HCT116 (cell line): ENCODE data around the gene PHF10. TPM values are rescaled to one million over a fixed set of nuclear protein-coding genes. Genes with fewer than 3 reads are reported as not detected.

Experiments used
- ATAC-seq: fragments of 200-7000 bp; cut with Tn5 transposase; 2 replicates; pipeline ENCODE4 v1.9.1; 2020; ENCODE audit warnings: mild to moderate bottlenecking, moderate library complexity
- BruUV-seq: library from RNA; stranded (reverse); fragments of 400-500 nt; replicated peaks from 2 replicates; lab custom pipeline; 2021; lab: Mats Ljungman, UMichigan
- CTCF ChIA-PET: fragments of 300-600 bp; sonication (Branson Sonifier 250); formaldehyde crosslinking; loops from one replicate; lab custom pipeline; 2021; ENCODE audit warnings: antibody characterized with exemption; lab: Charles Lee
- POLR2A ChIA-PET: fragments of 300-600, 350-600 bp; sonication (Branson Sonifier 250); formaldehyde crosslinking; loops from one replicate; lab custom pipeline; 2021; ENCODE audit warnings: antibody characterized with exemption; lab: Charles Lee
- RAD21 ChIA-PET, 2 experiments: fragments of 300-600 bp; sonication (Branson Sonifier 250); formaldehyde crosslinking; loops; one replicate each; lab custom pipeline; 2023; ENCODE audit warnings: low total read pairs in 2 of 2; ENCODE audit not compliant: uncharacterized antibody in 2 of 2, unreplicated experiment in 2 of 2, low non-redundant PET in 1 of 2; lab: Charles Lee
- DNase-seq: peaks from one replicate; pipeline ENCODE4 v3.0.0-alpha.2; 2010; ENCODE audit warnings: low read depth, low spot score
- H2AFZ ChIP-seq: fragments of 200-600 bp; shearing (Covaris generic), sonication (generic); 2 replicates; pipeline ENCODE4 v1.6.1; 2017; ENCODE audit warnings: low read depth, mixed run types, mixed read lengths, antibody characterized with exemption, low read length; ENCODE audit not compliant: poor library complexity, severe bottlenecking
- H3K27ac ChIP-seq: 2 replicates; pipeline ENCODE4 v1.5.1; 2012; ENCODE audit warnings: low read depth, low read length
- H3K27me3 ChIP-seq: fragments of 200-600 bp; sonication (generic); 2 replicates; pipeline ENCODE4 v1.6.1; 2016; ENCODE audit warnings: mixed run types, low read length, mixed read lengths; ENCODE audit not compliant: insufficient read depth
- H3K36me3 ChIP-seq, 2 experiments: fragments of 200-500 bp in 1 of 2; fragments of 200-600 bp in 1 of 2; sonication (Bioruptor generic) in 1 of 2; sonication (generic) in 1 of 2; 2 replicates each; pipeline versions ENCODE4 v1.5.1 to v1.6.1; 2014 to 2016; ENCODE audit warnings: low read length in 2 of 2, inconsistent platforms in 1 of 2, mixed read lengths in 1 of 2, mixed run types in 1 of 2; ENCODE audit not compliant: insufficient read depth in 2 of 2, control insufficient read depth in 1 of 2
- H3K4me1 ChIP-seq, 2 experiments: fragments of 200-600 bp in 1 of 2; sonication (generic) in 1 of 2; 2 replicates each; pipeline versions ENCODE4 v1.5.1 to v1.6.1; 2012 to 2017; ENCODE audit warnings: low read length in 2 of 2, inconsistent platforms in 1 of 2, mild to moderate bottlenecking in 1 of 2, mixed read lengths in 1 of 2, mixed run types in 1 of 2, moderate library complexity in 1 of 2; ENCODE audit not compliant: insufficient read depth in 2 of 2, control insufficient read depth in 1 of 2
- H3K4me2 ChIP-seq: fragments of 200-600 bp; sonication (generic); 2 replicates; pipeline ENCODE4 v1.6.1; 2017; ENCODE audit warnings: mixed run types, low read length, mixed read lengths
- H3K4me3 ChIP-seq, 2 experiments: fragments of 200-600 bp in 1 of 2; sonication (generic) in 1 of 2; replicated peaks in 1 of 2; 2 replicates each; pipeline ENCODE4 v1.5.1; 2011 to 2016; ENCODE audit warnings: low read length in 2 of 2, control low read depth in 1 of 2, low read depth in 1 of 2, mild to moderate bottlenecking in 1 of 2, mixed read lengths in 1 of 2, mixed run types in 1 of 2
- H3K79me2 ChIP-seq: fragments of 200-600 bp; sonication (generic); 2 replicates; pipeline ENCODE4 v1.6.1; 2017; ENCODE audit warnings: mild to moderate bottlenecking, mixed run types, low read length, moderate library complexity, mixed read lengths; ENCODE audit not compliant: insufficient read depth
- H3K9ac ChIP-seq: fragments of 200-600 bp; sonication (generic); 2 replicates; pipeline ENCODE4 v1.6.1; 2016; ENCODE audit warnings: low read length, mixed read lengths
- H3K9me2 ChIP-seq: fragments of 200-600 bp; sonication (generic), shearing (Covaris generic); 2 replicates; pipeline ENCODE4 v1.6.1; 2017; ENCODE audit warnings: mixed run types, mild to moderate bottlenecking, moderate library complexity; ENCODE audit not compliant: insufficient read depth
- H3K9me3 ChIP-seq, 2 experiments: fragments of 200-500 bp in 1 of 2; fragments of 200-600 bp in 1 of 2; sonication (Bioruptor generic) in 1 of 2; sonication (generic) in 1 of 2; 2 replicates each; pipeline ENCODE4 v1.6.1; 2014 to 2017; ENCODE audit warnings: low read length in 2 of 2, mixed read lengths in 2 of 2, inconsistent platforms in 1 of 2, low read depth in 1 of 2, mild to moderate bottlenecking in 1 of 2, mixed run types in 1 of 2, moderate library complexity in 1 of 2; ENCODE audit not compliant: control insufficient read depth in 1 of 2, insufficient read depth in 1 of 2
- H4K20me1 ChIP-seq: fragments of 200-600 bp; sonication (generic), shearing (Covaris generic); 2 replicates; pipeline ENCODE4 v1.6.1; 2017; ENCODE audit warnings: mixed run types, mild to moderate bottlenecking, moderate library complexity; ENCODE audit not compliant: insufficient read depth
- CBX3 ChIP-seq: IDR thresholded peaks from 2 replicates; pipeline ENCODE4 v1.6.1; 2012; ENCODE audit warnings: low read depth
- CEBPB ChIP-seq: IDR thresholded peaks from 2 replicates; pipeline ENCODE4 v1.6.1; 2012; ENCODE audit warnings: low read depth
- EGR1 ChIP-seq: IDR thresholded peaks from 2 replicates; pipeline ENCODE4 v1.6.1; 2012; ENCODE audit warnings: low read depth
- ELF1 ChIP-seq: IDR thresholded peaks from 2 replicates; pipeline ENCODE4 v1.6.1; 2012; ENCODE audit warnings: low read depth, borderline replicate concordance
- EZH2 ChIP-seq: fragments of 200-600 bp; sonication (generic); IDR thresholded peaks from 2 replicates; pipeline ENCODE4 v1.6.1; 2017; ENCODE audit warnings: antibody characterized with exemption, mixed run types
- EZH2phosphoT487 ChIP-seq: fragments of 200-600 bp; IDR thresholded peaks from 2 replicates; pipeline ENCODE4 v1.6.1; 2018; ENCODE audit warnings: antibody characterized with exemption, borderline replicate concordance
- FOSL1 ChIP-seq: IDR thresholded peaks from 2 replicates; pipeline ENCODE4 v1.6.1; 2012; ENCODE audit warnings: low read depth
- JUND ChIP-seq: IDR thresholded peaks from 2 replicates; pipeline ENCODE4 v1.6.1; 2012
- MAX ChIP-seq: IDR thresholded peaks from 2 replicates; pipeline ENCODE4 v1.6.1; 2012
- POLR2AphosphoS5 ChIP-seq: IDR thresholded peaks from 2 replicates; pipeline ENCODE4 v1.6.1; 2011; ENCODE audit warnings: mild to moderate bottlenecking, low read depth, low read length, moderate library complexity
- RAD21 ChIP-seq: IDR thresholded peaks from 2 replicates; pipeline ENCODE4 v1.6.1; 2012; ENCODE audit warnings: low read depth, mild to moderate bottlenecking
- REST ChIP-seq: IDR thresholded peaks from 2 replicates; pipeline ENCODE4 v1.6.1; 2012; ENCODE audit warnings: low read depth
- SIN3A ChIP-seq: IDR thresholded peaks from 2 replicates; pipeline ENCODE4 v1.6.1; 2012; ENCODE audit warnings: low read depth
- SRF ChIP-seq: IDR thresholded peaks from 2 replicates; pipeline ENCODE4 v1.6.1; 2012; ENCODE audit warnings: low read depth
- TCF7L2 ChIP-seq: IDR thresholded peaks from 2 replicates; pipeline ENCODE4 v1.7.0; 2011; ENCODE audit warnings: borderline replicate concordance, inconsistent platforms; ENCODE audit not compliant: insufficient read depth, insufficient read length; ENCODE audit errors: extremely low read depth
- YY1 ChIP-seq: IDR thresholded peaks from 2 replicates; pipeline ENCODE4 v1.6.1; 2011; ENCODE audit warnings: low read length, low read depth, moderate library complexity, mild to moderate bottlenecking; ENCODE audit not compliant: insufficient replicate concordance; ENCODE audit errors: extremely low read depth
- ZBTB33 ChIP-seq: IDR thresholded peaks from 2 replicates; pipeline ENCODE4 v1.6.1; 2011; ENCODE audit warnings: mild to moderate bottlenecking, low read length, moderate library complexity; ENCODE audit not compliant: insufficient replicate concordance; ENCODE audit errors: extremely low read depth
- ZFX ChIP-seq: fragments of 450-650 bp; IDR thresholded peaks from 2 replicates; pipeline ENCODE4 v1.6.1; 2017
- ZNF274 ChIP-seq: fragments of 200-500 bp; sonication (Bioruptor generic); IDR thresholded peaks from 2 replicates; pipeline ENCODE4 v1.6.1; 2014; ENCODE audit warnings: mild to moderate bottlenecking, low read depth, low read length, inconsistent platforms
- intact Hi-C: fragments of 100-400 bp; cut with micrococcal nuclease; formaldehyde crosslinking; loops from 2 replicates; pipeline ENCODE4 v1.10.0; 2022
- total RNA-seq: library from RNA; stranded (reverse); gene quantifications from one replicate; pipeline ENCODE4 v1.2.1, GENCODE V29; 2021; ENCODE audit not compliant: unreplicated experiment
- TF ChIP-seq, protein P1 (sequence below), 3 experiments: fragments of 200-600 bp in 1 of 3; sonication (generic) in 1 of 3; IDR thresholded peaks in 2 of 3; conservative IDR thresholded peaks in 1 of 3; 2 replicates each; pipeline ENCODE4 v1.5.1; 2012 to 2017; ENCODE audit warnings: low read depth in 2 of 3, low read length in 2 of 3, antibody characterized with exemption in 1 of 3, borderline replicate concordance in 1 of 3, control low read depth in 1 of 3, mild to moderate bottlenecking in 1 of 3, mixed read lengths in 1 of 3, mixed run types in 1 of 3, moderate library complexity in 1 of 3; ENCODE audit not compliant: insufficient read depth in 1 of 3

PHF10 gene
- total RNA-seq, 1 experiment from 2014 or later: 45.5 TPM

- ATAC-seq: no peak
- no TSS peak for BruUV-seq
- POLR2A ChIA-PET: interaction anchor here (0.9 kb wide), 1 partner anchor 13 kb away, joined by 3 read pairs; the partner anchor contains the start of genes C6orf120 and WDR27
- H4K20me1 ChIP-seq: no peaks in the 10 kb centered on the region
- TF ChIP-seq EZH2 (no peak), FOSL1 (no peak), JUND (no peak), SIN3A (no peak), EGR1 (no peak), MAX (no peak), CBX3 (no peak), RAD21 (no peak), EZH2phosphoT487 (no peak), ELF1 (no peak), SRF (no peak), REST (no peak), YY1 (no peak), ZBTB33 (no peak), ZFX (no peak), CEBPB (no peak), POLR2AphosphoS5 (no peak), ZNF274 (no peak), TCF7L2 (no peak)
- TF ChIP-seq, protein P1, sequence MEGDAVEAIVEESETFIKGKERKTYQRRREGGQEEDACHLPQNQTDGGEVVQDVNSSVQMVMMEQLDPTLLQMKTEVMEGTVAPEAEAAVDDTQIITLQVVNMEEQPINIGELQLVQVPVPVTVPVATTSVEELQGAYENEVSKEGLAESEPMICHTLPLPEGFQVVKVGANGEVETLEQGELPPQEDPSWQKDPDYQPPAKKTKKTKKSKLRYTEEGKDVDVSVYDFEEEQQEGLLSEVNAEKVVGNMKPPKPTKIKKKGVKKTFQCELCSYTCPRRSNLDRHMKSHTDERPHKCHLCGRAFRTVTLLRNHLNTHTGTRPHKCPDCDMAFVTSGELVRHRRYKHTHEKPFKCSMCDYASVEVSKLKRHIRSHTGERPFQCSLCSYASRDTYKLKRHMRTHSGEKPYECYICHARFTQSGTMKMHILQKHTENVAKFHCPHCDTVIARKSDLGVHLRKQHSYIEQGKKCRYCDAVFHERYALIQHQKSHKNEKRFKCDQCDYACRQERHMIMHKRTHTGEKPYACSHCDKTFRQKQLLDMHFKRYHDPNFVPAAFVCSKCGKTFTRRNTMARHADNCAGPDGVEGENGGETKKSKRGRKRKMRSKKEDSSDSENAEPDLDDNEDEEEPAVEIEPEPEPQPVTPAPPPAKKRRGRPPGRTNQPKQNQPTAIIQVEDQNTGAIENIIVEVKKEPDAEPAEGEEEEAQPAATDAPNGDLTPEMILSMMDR (IDR thresholded peaks at IDR 0.05 in 2 of 3, conservative IDR thresholded peaks at IDR 0.05 in 1 of 3; ENCODE audit: borderline replicate concordance in 1 of 3, insufficient read depth in 1 of 3, low read depth in 2 of 3, low read length in 2 of 3): no peak
- H3K9me3 ChIP-seq: no peaks in the 10 kb centered on the region
- RAD21 ChIA-PET: no interaction called here
- H3K4me3 ChIP-seq: no peak overlapping the region
- no peaks in the 10 kb centered on the region for H3K4me1 ChIP-seq
- H3K27me3 ChIP-seq: no peaks in the 10 kb centered on the region
- no peak overlapping the region for H3K4me2 ChIP-seq
- DNase-seq: no peak
- CTCF ChIA-PET: no interaction called here
- no peak overlapping the region for H2AFZ ChIP-seq
- peaks cover 13 to 21% of the 10 kb centered on the region in 2 experiments; a peak in 2 of 4 replicates for H3K36me3 ChIP-seq
- no peaks in the 10 kb centered on the region for H3K9me2 ChIP-seq
- H3K27ac ChIP-seq: no peak overlapping the region
- H3K9ac ChIP-seq: no peak overlapping the region
- peaks cover 24% of the 10 kb centered on the region for H3K79me2 ChIP-seq
- intact Hi-C loops: no loop called here
Observed at GRCh38 chr6:169714595-169714994, 9.7 kb downstream of the PHF10 start.
